H1 (cell line): ENCODE data around the gene MAPK8IP3. TPM values are rescaled to one million over a fixed set of nuclear protein-coding genes. Genes with fewer than 3 reads are reported as not detected.

ENCODE experiments used
- CEBPB ChIP-seq: IDR thresholded peaks from 2 replicates; pipeline ENCODE4 v1.6.1; 2012; ENCODE audit warnings: low read depth, low read length
- CHD7 ChIP-seq: fragments of 300-600 bp; sonication (generic); IDR thresholded peaks from 2 replicates; pipeline ENCODE4 v1.7.1; 2012; ENCODE audit warnings: low read length, moderate library complexity, mild to moderate bottlenecking, inconsistent platforms; ENCODE audit not compliant: insufficient replicate concordance
- E2F6 ChIP-seq: IDR thresholded peaks from 2 replicates; pipeline ENCODE4 v1.6.1; 2012; ENCODE audit warnings: inconsistent platforms
- GABPA ChIP-seq: IDR thresholded peaks from 2 replicates; pipeline ENCODE4 v1.6.1; 2011; ENCODE audit warnings: mild to moderate bottlenecking, low read length, moderate library complexity, borderline replicate concordance; ENCODE audit not compliant: insufficient read depth
- NRF1 ChIP-seq: IDR thresholded peaks from 2 replicates; pipeline ENCODE4 v1.6.1; 2011; ENCODE audit warnings: mild to moderate bottlenecking, low read depth, low read length, improper control_type of control experiment
- RAD21 ChIP-seq, 2 experiments: IDR thresholded peaks in 1 of 2; conservative IDR thresholded peaks in 1 of 2; 2 replicates each; pipeline ENCODE4 v1.6.1; 2011; ENCODE audit warnings: low read depth in 2 of 2, low read length in 2 of 2, improper control_type of control experiment in 1 of 2, inconsistent platforms in 1 of 2, mild to moderate bottlenecking in 1 of 2, moderate library complexity in 1 of 2
- SIN3A ChIP-seq, 2 experiments: IDR thresholded peaks in 1 of 2; conservative IDR thresholded peaks in 1 of 2; 2 replicates each; pipeline ENCODE4 v1.6.1; 2011 to 2012; ENCODE audit warnings: low read length in 2 of 2, improper control_type of control experiment in 1 of 2, low read depth in 1 of 2, mild to moderate bottlenecking in 1 of 2
- SP4 ChIP-seq: IDR thresholded peaks from 2 replicates; pipeline ENCODE4 v1.6.1; 2012; ENCODE audit warnings: low read length, inconsistent platforms
- SUZ12 ChIP-seq: fragments of 200-600 bp; sonication (generic); IDR thresholded peaks from 2 replicates; pipeline ENCODE4 v1.6.1; 2012; ENCODE audit warnings: mild to moderate bottlenecking, inconsistent platforms, low read length, moderate library complexity, mixed read lengths
- polyA plus RNA-seq, 7 experiments: library from polyadenylated mRNA; depleted of rRNA in 3 of 7; stranded (reverse) in 5 of 7; unstranded in 2 of 7; fragments of >200 nt in 5 of 7; fragments of 200-250 nt in 2 of 7; gene quantifications; 1 replicate in 5 of 7; 2 replicates in 1 of 7; 4 replicates in 1 of 7; pipeline versions ENCODE4 v1.2.1 to v1.2.3, GENCODE V29; 2011 to 2013; ENCODE audit warnings: missing spikeins in 2 of 7, mixed read lengths in 2 of 7
- total RNA-seq: library from RNA; stranded (reverse); fragmentation: NEBNext Ultra II Directional; extraction: Animal tissue kit (Norgen Biotek cat#: 25700); gene quantifications from 2 replicates; pipeline ENCODE4 v1.2.1, GENCODE V29; 2021

MAPK8IP3 gene
- total and polyA plus RNA-seq, 2 of the 8 experiments (the other 6 are each of a cell fraction or from before 2014, with no cell fraction given): 16.9 to 43.4 TPM

DNA sequence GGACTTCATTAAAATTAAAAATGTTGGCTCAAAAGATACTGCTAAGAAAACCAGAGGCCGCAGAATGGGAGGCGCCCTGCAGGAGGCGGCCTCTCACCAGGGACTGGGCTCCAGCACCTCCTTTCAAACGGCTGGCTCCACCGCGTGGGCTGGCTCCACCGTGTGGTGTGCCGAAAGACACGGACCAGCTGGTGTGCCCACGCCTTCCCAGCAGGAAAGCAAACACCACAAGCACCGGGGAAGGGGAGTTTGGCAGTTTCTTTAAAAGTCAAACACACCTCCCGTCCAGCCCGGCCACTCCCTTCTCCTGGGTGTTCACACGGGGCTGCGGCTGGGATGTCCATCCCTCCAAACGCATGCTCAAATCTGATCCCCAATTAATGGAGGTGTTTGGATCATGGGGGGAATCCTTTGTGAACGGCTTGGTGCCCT, 106.8 kb downstream of the MAPK8IP3 start (continued):
- TF ChIP-seq CHD7: no peak
- TF ChIP-seq E2F6: 0 out of 2 replicates have a peak, but pooled peaks have one; percentile 4
- no peak for TF ChIP-seq NRF1
- TF ChIP-seq CEBPB: no peak
- TF ChIP-seq SUZ12: no peak
- TF ChIP-seq GABPA: 0 out of 2 replicates have a peak, but pooled peaks have one; percentile 34
- TF ChIP-seq RAD21 (IDR thresholded peaks at IDR 0.05 in 1 of 2, conservative IDR thresholded peaks at IDR 0.05 in 1 of 2; ENCODE audit: low read depth in 2 of 2, low read length in 2 of 2): peak; percentile 63 to 75
- TF ChIP-seq SP4: no peak
- peak in 1 of 2 experiments; percentile 64; a peak in 1 of 4 replicates for TF ChIP-seq SIN3A (conservative IDR thresholded peaks at IDR 0.05 in 1 of 2, IDR thresholded peaks at IDR 0.05 in 1 of 2; ENCODE audit: low read depth in 1 of 2, low read length in 2 of 2)
